DOHH2 (cell line): ENCODE results near the gene APOL4.

Experiments used
- EZH2phosphoT487 ChIP-seq: fragments of 200-600 bp; sonication (generic); IDR thresholded peaks from 2 replicates; pipeline ENCODE4 v1.6.1; 2017; ENCODE audit warnings: borderline replicate concordance, mild to moderate bottlenecking, antibody characterized with exemption, low read length, moderate library complexity, mixed read lengths
- TF ChIP-seq, protein P1 (sequence below): fragments of 200-600 bp; sonication (generic); IDR thresholded peaks from one replicate; pipeline ENCODE4 v1.5.1; 2014; ENCODE audit warnings: antibody characterized with exemption, mild to moderate bottlenecking, low read depth, low read length; ENCODE audit not compliant: poor library complexity, severe bottlenecking

- TF ChIP-seq, protein P1, sequence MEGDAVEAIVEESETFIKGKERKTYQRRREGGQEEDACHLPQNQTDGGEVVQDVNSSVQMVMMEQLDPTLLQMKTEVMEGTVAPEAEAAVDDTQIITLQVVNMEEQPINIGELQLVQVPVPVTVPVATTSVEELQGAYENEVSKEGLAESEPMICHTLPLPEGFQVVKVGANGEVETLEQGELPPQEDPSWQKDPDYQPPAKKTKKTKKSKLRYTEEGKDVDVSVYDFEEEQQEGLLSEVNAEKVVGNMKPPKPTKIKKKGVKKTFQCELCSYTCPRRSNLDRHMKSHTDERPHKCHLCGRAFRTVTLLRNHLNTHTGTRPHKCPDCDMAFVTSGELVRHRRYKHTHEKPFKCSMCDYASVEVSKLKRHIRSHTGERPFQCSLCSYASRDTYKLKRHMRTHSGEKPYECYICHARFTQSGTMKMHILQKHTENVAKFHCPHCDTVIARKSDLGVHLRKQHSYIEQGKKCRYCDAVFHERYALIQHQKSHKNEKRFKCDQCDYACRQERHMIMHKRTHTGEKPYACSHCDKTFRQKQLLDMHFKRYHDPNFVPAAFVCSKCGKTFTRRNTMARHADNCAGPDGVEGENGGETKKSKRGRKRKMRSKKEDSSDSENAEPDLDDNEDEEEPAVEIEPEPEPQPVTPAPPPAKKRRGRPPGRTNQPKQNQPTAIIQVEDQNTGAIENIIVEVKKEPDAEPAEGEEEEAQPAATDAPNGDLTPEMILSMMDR, result no peak
- no peak for TF ChIP-seq EZH2phosphoT487
Measured at GRCh38 chr22:36236388-36237319, 35.0 kb upstream of the APOL4 start.
